Heart left ventricle (tissue), 13 donors: Measurements from ENCODE around the gene GALNTL6.

Source experiments
- POLR2A ChIP-seq, 2 donors: fragments of 450-650 bp; IDR thresholded peaks; one replicate each; pipeline ENCODE4 v1.6.1; 2017; ENCODE audit warnings: antibody characterized with exemption in 2 of 2, mild to moderate bottlenecking in 2 of 2, moderate library complexity in 2 of 2
- TF ChIP-seq, protein P1 (sequence below), 12 donors: fragments of 200-600 bp; sonication (generic) in 4 of 12; IDR thresholded peaks; one replicate each; pipeline versions ENCODE4 v1.5.0 to v1.8.0; 2018 to 2022; ENCODE audit warnings: antibody characterized with exemption in 12 of 12, mild to moderate bottlenecking in 5 of 12
- donor health status: ischemic (EF 13 %, LVEDD 7.1; RV severe dilation, severe dysfunction).
- donor health status: DM: no; HTN: yes; CAD: no.
- donor health status: DM: no; HTN: no; CAD: no.
- donor health status: ischemic (EF 25% LVEDD 6.9; RV normal size, moderate dysfunction).
- donor health status: ischemic (EF 25% LVEDD 5.7; RV mildly dilated, moderate dysfunction).
- donor health status: ischemic (EF 35%, LVEDD 5.7; RV mildly dilated, moderate dysfunction).
- donor health status: nonischemic (EF 11% LVEDD 7.7; RV severe dilation, severe dysfunction).
- donor health status: DM: yes; HTN: yes; CAD: no.
- donor health status: PGD.
- donor health status: ischemic (EF 29% LVEDD 5.4; RV normal size, mild dysfunction).
- donor health status: nonischemic (EF 23%, LVEDD 6.1; RV moderate dilation, normal function).

DNA sequence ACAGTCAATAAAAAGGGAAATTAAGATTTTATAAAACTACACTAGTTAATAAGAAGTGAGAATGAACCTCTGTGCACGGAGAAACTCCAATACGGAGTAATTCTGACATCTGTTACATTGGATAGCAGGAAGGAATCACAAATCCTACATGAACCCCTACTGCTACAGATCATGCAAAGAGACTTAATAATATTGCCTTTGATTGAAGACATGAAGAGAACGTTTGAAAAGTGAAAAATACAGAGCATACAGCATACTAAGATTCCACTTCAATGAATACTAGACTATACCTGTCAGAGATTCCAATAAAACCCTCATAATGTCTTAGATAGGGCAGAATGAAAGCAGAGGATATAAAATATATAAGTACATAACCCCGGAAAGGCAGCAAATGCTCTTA is 995.0 kb downstream of the GALNTL6 start:
- TF ChIP-seq, protein P1, sequence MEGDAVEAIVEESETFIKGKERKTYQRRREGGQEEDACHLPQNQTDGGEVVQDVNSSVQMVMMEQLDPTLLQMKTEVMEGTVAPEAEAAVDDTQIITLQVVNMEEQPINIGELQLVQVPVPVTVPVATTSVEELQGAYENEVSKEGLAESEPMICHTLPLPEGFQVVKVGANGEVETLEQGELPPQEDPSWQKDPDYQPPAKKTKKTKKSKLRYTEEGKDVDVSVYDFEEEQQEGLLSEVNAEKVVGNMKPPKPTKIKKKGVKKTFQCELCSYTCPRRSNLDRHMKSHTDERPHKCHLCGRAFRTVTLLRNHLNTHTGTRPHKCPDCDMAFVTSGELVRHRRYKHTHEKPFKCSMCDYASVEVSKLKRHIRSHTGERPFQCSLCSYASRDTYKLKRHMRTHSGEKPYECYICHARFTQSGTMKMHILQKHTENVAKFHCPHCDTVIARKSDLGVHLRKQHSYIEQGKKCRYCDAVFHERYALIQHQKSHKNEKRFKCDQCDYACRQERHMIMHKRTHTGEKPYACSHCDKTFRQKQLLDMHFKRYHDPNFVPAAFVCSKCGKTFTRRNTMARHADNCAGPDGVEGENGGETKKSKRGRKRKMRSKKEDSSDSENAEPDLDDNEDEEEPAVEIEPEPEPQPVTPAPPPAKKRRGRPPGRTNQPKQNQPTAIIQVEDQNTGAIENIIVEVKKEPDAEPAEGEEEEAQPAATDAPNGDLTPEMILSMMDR (IDR thresholded peaks at IDR 0.05): no peak
- TF ChIP-seq POLR2A (IDR thresholded peaks at IDR 0.05): no peak
